Measurements from ENCODE around the gene PDE4D.

PDE4D gene

GRCh38 chr5:59569608-59570334 lies 323.8 kb downstream of the PDE4D start:
- no peak for TF ChIP-seq CTCF (IDR thresholded peaks at IDR 0.05; ENCODE audit: insufficient read depth, missing control alignments)
- FAIRE-seq = no peak
- no peak for DNase-seq (ENCODE audit: insufficient read length, low spot score)

- no peak for FAIRE-seq
- DNase-seq (ENCODE audit: insufficient read length, low spot score) = no peak
- no peak for TF ChIP-seq CTCF (IDR thresholded peaks at IDR 0.05; ENCODE audit: insufficient read depth, missing control alignments)
Measured at GRCh38 chr5:59569158-59569557, 324.4 kb downstream of the PDE4D start.

GRCh38 chr5:59568161-59568560 lies 325.4 kb downstream of the PDE4D start:
- no peak for DNase-seq (ENCODE audit: insufficient read length, low spot score)
- no peak for TF ChIP-seq CTCF (IDR thresholded peaks at IDR 0.05; ENCODE audit: insufficient read depth, missing control alignments)
- FAIRE-seq = no peak

GRCh38 chr5:59565551-59565950 lies 328.0 kb downstream of the PDE4D start:
- no peak for FAIRE-seq
- TF ChIP-seq CTCF (IDR thresholded peaks at IDR 0.05; ENCODE audit: insufficient read depth, missing control alignments) = no peak
- DNase-seq (ENCODE audit: insufficient read length, low spot score) = no peak

- TF ChIP-seq CTCF (IDR thresholded peaks at IDR 0.05; ENCODE audit: insufficient read depth, missing control alignments) = no peak
- DNase-seq (ENCODE audit: insufficient read length, low spot score) = no peak
- FAIRE-seq = no peak
Measured at GRCh38 chr5:59564895-59565294, 328.6 kb downstream of the PDE4D start.

- FAIRE-seq (no peak), DNase-seq (ENCODE audit: insufficient read length, low spot score) (no peak)
Measured at GRCh38 chr5:59562756-59563389, 330.7 kb downstream of the PDE4D start.

More at GRCh38 chr5:59562756-59563389, 330.7 kb downstream of the PDE4D start:
- no peak for TF ChIP-seq CTCF (IDR thresholded peaks at IDR 0.05; ENCODE audit: insufficient read depth, missing control alignments)
